ENCODE measurements around the gene DLAT.

DNA sequence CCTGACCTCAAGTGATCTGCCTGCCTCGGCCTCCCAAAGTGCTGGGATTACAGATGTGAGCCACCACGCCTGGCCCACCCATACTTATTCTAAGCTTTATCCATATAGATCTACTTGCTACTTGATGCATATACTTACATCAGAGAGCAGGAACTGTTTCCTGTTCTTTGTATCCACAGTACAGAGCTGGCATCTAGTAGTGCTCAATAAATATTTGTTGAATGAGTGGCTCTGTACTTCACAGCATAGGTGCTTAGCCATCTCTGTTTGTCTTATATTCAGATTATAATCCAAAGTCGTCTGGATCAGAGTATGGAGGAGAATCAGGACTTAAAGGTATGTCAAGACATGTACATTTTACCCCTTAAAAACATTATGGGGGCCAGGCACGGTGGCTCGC lies 38.6 kb upstream of the DLAT start:
- no peak for TF ChIP-seq CTCF (IDR thresholded peaks at IDR 0.05; ENCODE audit: low read depth, low read length)
- no peak for TF ChIP-seq POLR2A (IDR thresholded peaks at IDR 0.05; ENCODE audit: extremely low read depth, insufficient read length)
- TF ChIP-seq MAX (IDR thresholded peaks at IDR 0.05; ENCODE audit: low read depth, low read length), result no peak
- TF ChIP-seq MYC (IDR thresholded peaks at IDR 0.05; ENCODE audit: low read depth, low read length), result no peak
